ENCODE measurements around the gene LRP1.
A peak's percentile ranks its signal among the peaks of the same experiment; 100 is the strongest.
"Not testable (repeated sequence)": the region's sequence is repeated elsewhere in the genome, so short reads cannot be mapped to it uniquely, and the experiment has no call there.

Gene LRP1

DNA sequence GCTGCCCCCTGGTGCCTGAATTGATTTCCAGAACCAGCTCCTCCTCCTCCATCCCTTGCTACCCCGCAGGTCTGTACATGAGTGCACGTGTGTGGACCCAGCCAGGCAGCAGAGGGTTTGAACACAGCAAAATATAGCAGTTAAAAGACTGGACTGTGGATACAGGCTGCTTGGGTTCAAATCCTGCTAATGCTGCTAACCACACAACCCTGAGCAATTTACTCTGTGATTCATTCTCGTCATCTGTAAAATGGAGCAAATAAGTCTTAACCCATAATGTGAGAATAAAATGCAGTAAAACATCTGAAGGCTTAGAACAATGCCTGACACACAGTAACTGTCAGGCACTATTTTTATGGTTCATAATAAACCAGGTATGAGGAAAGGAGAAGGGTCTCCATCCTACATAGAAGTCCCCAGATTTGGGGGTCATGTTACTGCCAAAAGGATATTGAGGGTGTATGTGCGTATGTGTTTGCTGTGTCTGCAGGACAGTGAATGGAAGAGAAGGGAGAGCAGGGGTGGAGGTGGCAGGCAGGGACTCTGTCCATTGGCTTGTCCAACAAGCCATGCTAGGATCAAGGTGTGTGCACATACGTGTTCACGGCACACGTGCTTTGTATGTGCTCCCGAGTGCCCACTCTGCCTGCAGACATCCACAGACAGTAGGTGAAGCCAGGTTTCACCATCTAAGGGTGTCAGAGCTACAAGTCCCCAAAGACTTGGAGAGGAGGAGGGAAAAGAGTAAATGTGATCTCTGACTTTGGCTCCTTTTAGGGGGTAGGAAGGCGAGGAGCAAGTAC lies 15.6 kb upstream of the LRP1 start:
- DNase-seq (ENCODE audit: low read depth), result no peak

DNA sequence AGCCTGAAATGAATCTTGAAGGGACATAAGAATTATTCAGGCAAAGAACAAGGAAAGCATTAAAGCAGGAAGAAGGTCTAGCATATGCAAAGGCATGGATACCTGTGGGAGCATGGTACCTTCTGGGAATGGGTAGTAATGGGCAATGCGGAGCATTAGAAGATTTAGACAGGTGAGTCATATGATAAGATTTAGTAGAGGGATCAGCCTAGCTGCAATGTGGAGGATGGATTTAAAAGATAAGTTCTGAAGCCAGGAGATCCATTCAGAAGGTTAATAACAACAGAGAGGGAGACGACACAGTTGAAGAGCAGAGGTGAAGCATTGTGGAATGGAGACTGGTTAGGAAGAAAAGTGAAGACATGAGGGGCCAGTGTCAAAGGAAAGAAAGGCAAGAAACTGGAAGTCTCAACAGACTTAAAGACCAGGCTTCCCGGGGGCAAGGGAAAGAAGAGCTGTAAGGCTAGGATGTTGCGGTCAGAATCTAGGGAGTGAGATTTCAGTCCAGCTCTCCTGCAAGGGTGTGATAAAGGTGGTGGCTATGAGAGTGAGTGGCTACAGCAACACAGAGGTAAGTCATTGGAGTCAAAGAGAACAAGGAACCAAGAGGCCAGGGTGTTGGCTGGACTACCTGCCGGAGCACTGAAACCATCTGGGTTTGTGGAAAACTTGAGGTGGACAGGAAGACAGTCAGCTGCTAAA lies 11.6 kb upstream of the LRP1 start:
- no peak for DNase-seq (ENCODE audit: low read depth)

DNA sequence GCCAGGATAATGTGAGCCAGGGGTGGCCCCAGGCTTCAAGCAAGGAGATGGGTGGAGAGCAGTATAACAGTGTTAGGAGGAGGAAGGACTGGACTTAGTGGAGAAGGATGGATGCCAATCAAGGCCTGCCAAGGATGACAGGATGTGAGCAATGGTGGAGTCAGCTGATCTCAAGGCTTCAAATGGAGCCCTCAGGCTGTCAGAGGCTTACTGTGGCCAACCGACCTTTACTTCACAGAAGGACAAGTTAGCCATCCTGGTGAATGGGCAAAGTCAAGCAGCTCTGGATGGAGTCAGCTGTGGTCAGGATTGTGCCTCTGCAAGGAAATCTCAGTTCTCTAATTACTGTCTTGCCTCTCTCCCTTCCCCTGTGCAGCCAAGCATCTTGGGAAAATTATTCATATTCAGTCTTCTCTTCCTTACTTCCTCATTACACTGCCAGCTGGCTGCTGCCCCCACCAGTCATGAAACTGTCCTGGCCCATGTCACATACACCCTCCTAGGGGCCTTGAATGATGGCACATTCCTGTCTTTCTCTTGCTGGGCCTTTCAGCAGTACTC lies 9.5 kb upstream of the LRP1 start:
- DNase-seq (ENCODE audit: low read depth), result peak; percentile 90

DNA sequence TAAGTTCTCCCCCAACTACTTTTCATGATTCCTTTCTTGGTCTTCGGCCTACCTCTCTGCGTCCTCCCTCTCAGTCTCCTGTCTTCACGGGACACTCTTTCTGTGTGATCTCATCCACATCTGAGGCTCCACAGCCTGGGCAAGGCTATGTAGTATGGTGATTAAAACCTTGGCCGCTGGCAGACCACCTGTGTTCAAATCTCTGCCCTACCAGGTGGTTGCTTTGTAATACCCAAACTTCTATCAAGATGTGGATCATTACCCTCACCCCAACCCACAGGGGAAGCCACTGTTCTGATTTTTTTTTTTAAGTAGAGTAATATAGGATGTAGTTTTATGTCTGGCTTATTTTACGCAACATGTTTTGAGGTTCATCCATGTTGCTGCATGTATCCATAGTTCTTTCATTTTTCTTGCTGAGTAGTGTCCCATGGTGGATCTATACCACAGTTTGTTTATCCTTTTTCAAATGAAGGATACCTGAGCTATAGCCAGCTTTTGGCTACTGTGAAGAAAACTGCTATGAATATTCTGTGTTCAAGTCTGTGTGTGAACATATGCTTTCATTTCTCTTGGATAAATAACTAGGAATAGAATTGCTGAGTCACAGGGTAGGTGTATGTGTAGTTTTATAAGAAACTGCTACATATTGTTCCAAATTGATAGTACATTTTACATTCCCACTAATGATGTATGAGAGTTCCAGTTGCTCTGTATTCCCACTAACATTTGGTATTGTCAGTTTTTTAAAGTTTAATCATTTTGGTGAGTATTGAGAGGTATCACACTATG lies 8.8 kb upstream of the LRP1 start:
- DNase-seq (ENCODE audit: low read depth), result no peak

DNA sequence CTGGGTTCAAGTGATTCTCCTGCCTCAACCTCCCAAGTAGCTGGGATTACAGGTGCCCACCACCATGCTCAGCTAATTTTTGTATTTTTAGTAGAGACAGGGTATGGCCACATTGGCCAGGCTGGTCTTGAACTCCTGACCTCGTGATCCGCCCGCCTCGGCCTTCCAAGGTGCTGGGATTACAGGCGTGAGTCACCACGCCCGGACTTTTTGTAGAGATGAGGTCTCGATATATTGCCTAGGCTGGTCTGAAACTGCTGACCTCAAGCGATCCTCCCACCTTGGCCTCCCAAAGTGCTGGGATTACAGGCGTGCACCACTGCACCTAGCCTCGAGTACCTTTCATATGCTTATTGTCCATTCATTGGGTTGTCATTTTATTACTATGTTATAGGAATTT lies 7.6 kb upstream of the LRP1 start:
- DNase-seq (ENCODE audit: low read depth), result not testable (repeated sequence)

DNA sequence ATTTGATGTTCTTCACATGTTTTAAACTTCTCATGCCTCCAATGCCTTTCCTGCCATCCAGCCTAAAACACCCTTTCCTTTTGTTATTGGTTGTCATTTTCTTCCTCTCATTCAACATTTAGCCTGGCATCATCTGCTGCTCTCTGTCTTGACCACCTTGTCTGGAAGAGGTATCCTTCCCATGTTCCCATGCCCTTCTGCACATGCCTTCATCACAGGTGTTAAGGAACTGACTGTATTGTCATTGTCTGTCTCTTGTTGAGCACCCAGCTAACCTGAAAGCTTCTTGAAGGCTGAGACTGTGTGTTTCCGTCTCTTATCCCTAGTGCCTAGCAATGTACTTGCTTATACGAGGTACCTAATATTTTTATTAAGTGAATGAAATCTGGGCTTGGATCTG lies 4.5 kb upstream of the LRP1 start:
- DNase-seq (ENCODE audit: low read depth), result no peak

DNA sequence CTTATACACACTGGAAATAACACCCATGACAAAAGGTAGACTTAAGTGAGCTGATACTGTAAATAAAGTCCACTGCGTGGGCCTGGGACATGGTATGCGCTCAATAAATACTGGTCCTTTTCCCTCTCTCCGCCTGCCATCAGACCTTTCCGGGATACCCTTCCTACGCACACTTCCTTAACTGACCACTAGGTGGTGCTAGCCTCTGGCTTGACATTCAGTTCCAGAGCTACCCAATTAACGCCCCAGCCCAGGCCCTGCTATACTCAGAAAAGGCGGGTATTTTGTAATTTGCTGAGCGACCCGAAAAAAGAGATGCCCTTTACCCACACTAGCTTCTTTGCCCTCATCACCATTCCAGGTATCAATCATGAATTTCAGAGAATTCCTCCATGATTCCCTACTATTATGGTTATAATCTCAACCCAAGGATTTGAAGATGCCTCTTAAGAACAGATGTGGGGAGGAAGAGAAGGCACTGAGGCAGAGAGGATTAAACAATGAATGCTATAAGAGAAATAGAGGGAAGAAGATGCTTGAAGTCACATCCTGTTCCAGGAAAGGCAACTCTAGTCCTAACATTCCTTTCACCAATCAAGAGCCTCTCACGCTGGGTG lies 3.9 kb upstream of the LRP1 start:
- DNase-seq (ENCODE audit: low read depth), result peak; percentile 81

DNA sequence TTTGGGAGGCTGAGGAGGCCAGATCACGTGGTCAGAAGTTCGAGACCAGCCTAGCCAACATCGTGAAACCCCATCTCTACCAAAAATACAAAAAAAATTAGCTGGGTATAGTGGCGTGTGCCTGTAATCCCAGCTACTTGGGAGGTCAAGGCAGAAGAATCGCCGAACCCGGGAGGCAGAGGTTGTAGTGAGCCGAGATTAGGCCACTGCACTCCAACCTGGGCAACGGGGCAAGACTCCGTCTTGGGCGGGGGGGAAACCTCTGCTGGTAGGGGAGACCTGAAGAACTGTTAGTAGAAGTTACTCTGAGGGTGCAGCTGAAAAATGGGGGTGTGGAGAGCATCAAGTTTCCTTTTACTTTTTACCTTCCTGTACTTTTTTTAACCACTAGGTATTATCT lies 2.2 kb upstream of the LRP1 start:
- no peak for DNase-seq (ENCODE audit: low read depth)

DNA sequence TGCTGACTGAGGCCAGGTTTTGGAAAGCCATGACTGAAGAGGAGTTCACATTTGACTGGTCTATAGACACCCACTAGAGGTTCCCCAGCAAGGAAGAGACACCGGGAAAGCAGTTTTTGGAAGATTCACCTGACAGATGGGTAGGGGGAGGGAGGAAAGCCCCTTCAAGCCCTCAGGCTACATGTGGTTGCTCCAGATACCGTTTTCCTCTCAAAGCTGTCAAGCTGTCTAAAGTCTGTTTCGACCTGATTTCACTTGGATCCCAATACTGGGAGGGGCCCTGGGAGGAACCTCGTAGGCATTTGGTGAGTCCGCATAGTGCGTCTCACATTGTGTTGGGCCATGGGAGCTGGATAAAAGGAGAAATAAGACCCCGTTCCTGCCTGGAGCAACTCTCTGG lies 1.7 kb upstream of the LRP1 start:
- DNase-seq (ENCODE audit: low read depth), result no peak

DNA sequence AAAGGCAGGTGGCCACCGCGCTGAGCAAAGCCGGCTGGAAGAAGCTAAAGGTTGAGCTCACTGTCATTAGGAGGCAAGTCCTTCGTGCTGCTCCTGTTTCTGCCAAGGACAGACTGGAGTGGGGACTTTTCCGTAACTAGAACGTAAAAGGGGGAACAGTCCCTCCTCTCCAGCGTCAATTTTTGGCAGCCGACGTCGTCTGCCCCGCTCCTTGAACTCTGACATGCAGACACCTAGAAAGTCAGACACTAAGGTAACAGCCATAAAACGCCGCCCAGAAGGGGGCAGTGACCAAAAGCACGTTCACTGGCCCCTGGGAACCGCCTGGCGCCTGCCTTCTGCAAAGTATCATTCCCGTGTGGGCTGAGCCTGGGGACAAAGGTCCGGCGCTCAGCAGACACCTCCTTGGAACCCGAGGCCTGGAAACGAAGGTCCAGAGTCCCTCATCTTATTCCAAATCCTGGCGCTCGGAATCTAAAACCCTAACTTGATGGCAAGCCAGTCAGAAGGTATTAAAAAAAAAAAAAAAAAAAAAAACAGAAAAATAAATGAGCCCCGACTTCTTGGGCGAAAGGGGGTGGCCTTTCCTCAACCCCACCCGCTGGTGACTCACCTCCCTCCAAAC lies 1.1 kb upstream of the LRP1 start:
- DNase-seq (ENCODE audit: low read depth), result peak; percentile 63

DNA sequence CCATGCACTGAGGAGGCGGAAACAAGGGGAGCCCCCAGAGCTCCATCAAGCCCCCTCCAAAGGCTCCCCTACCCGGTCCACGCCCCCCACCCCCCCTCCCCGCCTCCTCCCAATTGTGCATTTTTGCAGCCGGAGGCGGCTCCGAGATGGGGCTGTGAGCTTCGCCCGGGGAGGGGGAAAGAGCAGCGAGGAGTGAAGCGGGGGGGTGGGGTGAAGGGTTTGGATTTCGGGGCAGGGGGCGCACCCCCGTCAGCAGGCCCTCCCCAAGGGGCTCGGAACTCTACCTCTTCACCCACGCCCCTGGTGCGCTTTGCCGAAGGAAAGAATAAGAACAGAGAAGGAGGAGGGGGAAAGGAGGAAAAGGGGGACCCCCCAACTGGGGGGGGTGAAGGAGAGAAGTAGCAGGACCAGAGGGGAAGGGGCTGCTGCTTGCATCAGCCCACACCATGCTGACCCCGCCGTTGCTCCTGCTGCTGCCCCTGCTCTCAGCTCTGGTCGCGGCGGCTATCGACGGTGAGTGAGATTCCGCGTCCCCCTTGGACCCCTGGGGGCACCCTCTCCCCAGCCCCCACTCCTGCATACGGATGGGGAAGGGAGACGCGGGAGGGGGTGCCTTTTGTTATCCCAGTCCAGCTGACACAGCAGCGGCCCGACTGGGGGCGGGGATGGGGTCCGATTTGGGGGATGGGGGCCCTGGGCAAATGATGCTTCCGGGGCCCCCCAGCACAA lies 400 bp downstream of the LRP1 start:
- no peak for DNase-seq (ENCODE audit: low read depth)

DNA sequence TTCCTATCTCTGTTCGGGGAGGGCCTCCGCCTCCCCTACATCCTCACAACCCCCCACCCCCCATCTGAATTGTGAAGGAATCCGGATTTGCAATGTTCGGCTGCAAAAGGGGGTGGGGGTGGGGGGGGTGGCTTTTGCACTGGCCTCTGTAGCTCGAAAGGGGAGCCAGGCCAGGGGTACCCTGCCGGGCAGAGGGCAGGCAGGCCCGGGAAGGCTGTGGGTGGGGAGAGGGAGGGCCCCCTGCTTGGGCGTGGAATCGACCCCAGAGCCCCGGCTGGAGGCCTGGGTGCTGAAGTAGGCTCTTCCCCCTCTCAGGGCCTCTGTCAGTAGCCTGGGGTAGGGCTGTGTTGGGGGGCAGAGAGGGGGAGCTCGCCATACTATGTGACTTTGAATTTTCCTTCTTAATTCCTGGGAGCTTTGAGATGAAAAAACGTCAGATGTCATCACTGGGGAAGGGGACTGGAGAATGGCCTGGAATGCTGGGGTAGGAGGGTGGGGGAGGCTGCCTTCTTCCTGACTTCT lies 1.1 kb downstream of the LRP1 start:
- DNase-seq (ENCODE audit: low read depth), result peak; percentile 47

DNA sequence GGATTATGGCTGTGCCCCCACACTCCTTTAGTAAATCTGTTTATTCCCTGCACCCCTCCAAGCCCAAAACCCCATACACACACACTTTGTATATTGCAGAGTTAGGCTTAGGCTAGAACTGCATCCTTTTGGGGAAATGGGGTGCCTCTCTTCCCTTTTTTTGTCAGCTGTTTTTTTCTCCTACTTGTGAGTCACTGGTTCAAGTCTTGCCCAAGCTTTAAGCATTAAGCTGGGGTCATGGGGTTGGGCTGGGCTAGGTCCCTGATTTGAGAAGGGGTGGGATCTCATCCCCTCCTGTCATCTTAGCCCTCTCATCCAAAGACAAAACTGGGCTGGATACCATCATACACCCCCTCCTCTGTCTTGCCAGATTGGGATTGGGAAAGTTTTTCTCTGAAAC lies 1.6 kb downstream of the LRP1 start:
- DNase-seq (ENCODE audit: low read depth), result peak; percentile 51

DNA sequence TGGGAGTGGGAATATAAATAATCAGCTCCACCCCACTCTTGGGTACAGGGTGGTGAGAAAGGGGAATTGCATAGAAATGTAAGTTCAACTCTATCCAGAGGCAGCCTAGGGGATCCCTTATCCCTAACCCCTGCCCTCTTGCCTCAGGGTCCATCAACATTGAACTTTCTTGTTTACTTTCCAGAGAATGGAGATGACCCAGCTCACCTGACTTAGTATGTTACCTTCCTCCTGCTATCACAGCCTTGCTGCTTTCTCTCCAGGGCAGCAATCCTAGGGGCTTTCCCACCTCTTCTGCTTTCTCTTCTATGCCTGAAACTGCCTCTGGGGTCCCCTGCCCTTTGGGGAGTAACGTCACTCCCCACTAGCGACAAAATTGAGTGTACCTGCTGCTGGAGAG lies 2.7 kb downstream of the LRP1 start:
- no peak for DNase-seq (ENCODE audit: low read depth)

DNA sequence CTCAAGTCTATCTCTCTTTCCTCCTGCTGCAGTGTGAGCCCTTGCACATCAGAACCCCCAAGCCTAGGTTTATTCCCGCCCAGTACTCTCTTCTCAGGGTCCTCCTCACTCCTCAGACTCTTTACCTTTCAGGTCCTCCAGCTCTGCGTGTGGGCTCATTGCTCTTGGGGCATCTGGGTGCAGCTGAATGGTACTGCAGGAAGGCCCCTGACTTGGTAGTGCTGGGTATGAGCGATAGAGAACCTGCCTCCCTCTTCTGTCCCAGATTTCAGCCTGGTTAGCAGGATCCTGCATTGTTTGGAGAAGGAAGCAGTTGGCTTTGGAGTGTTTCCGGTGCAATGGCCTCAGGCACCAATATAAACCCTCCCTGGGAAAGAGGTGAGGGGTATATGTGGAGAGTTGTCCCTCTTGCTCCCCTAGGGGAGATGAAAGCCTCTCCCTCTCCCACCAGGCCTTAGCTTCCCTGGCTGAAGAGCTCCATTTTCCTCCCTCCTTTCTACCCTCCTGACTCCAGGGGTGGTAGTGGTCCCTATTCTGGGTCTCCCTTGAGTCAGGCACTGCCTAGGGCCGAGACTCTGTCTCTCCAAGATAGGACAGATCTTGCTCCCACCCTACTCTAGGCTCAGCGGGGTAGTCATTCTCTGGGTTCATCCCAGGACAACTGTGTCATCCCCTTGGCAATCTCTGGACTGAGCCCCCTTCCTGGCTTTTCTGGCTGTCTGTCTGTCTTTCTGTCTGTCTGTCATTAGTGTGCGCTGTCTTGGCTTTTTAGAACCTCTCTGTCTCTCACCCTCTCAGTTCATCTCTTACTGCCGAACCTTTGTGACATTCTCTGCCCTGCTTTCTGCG lies 3.8 kb downstream of the LRP1 start:
- DNase-seq (ENCODE audit: low read depth), result peak; percentile 60

DNA sequence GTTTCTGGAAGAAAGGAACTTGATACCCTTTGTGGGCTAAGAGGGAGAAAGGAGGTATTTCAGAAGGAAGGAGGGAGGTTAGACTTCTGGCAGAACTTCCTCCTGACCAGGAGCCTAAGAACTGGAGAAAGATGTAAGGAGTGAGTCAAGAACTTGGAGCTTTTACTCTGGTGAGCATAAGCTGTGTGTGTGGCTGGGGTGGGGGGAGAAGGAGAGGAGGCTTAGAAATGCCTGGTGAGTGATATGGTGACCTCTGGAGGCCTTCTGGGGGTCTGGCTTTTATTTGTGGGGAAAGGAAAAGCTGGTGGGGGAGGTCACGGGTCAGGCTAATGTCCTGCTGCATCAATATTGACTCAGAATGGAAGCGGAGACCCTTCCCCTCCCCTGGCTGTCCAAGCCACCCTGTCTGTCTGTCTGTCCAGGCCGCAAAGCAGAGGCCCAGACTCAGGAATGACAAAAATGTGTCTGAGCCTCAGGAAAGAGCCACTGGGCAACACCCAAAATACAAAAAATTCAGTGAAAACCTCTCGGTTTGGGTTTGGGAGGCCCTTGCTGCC lies 4.8 kb downstream of the LRP1 start:
- peak; percentile 80 for DNase-seq (ENCODE audit: low read depth)

DNA sequence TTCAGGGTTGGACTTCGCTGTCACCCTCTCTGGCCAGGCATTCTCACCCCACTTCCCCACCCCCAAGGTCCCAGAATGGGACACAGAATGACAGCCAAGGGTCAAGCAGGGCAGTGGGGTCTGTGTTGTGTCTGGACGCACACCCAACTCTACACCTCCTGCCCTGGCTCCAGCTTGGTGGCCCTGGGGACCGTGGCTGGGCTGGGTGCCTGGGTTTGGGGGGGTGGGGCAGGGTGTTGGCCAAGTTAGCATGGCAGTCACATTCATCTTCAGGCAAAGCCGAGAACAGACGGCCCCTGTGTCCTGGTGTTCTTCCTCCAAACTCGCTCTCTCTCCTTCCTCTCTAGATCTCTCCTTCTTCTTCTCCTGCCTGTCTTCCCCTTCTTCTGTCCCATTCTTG lies 5.6 kb downstream of the LRP1 start:
- no peak for DNase-seq (ENCODE audit: low read depth)

DNA sequence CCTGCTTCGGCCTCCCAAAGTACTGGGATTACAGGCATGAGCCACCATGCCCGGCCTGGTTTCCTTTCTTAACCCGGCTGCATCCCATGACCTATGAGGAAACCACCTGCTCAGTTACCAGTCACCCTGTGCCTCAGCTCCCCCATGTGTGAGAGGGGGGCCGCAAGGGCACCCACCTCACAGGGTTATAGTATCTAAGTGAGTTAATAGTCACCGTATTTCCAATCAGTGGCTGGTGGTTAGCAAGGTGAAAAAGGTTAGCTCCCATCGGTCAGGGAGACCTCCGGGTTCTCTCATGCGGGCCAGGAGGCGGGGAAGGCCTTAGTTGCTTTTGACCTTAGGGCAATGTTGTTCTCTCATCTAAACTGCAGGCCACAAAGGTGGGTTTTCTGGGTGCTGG lies 6.7 kb downstream of the LRP1 start:
- DNase-seq (ENCODE audit: low read depth), result no peak

DNA sequence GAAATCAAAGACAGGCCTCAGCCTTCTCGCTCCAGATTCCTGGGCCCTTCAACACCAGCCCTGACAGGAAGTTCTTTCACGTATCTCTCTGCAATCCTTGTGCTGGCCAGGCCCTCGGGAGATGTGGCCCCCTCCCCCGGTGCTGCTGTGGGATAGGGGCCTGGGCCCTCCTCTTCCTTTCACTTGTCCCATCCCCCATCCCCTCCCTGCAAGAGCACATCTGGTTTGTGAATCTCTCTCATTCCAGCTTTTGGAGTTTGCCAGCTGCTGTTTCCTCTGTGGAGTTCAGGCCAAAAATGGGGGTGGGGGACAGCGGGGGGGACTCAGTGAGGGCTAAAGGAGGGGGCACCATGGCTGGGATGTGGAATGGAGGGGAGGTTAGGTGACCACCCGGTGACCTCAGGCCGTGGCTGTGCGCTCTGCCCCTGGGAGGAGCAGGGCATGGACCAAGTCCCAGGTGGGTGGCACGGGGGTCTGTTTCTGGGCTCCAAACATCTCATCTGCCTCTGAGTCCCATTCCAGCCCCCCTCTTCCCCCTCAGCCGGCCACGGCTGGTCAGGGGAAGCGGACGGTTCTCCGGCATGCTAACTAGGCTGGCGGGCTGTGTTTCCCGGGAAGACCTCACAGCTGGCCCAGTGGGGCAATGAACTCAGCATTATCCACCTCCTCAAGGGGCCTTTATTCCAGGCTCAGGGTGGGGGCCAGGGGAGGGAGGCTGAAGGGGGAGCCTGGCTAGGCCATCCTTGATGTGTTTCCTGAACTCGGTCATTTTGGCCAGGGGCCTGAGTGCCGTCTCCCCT lies 7.4 kb downstream of the LRP1 start:
- DNase-seq (ENCODE audit: low read depth), result peak; percentile 69
